Embryonic facial prominence (tissue), 1 donor: ENCODE data around the gene JADE3.
A peak's percentile ranks its signal among the peaks of the same experiment; 100 is the strongest.

Source experiments
- DNase-seq: peaks from one replicate; pipeline ENCODE4 v3.0.0-alpha.2; 2016; ENCODE audit errors: extremely low spot score

The JADE3 gene

DNA sequence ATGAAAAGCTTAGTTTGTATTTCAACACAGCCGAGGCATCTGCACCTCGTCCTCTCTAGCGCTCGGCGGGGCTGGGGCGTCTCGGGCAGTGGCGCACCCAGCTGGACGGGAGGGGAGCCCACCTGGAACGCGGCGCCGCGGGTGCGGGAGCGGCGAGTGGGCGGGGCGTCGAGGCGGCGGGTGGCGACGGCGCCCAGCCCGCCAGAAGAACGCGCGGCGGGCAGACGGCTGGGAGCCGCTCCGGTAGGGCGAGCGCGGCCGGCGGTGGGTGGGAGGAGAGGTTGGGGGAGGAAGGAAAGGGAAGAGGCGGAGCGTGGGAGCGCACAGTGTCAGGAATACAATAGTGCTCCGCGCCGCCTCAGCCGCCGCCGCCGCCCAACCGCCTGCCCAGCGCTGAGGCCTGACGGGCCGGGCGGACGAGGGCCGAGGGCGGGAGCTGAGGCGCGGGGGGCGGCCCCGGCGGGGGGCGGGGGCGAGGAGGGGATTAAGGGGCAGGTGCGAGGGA is at the start of gene JADE3:
JADE3 (plus strand) TSS at position 324 of the 505 bp plus-strand sequence. CDS start 72,474 bp downstream, outside the sequence.
- DNase-seq = peak; percentile 45

DNA sequence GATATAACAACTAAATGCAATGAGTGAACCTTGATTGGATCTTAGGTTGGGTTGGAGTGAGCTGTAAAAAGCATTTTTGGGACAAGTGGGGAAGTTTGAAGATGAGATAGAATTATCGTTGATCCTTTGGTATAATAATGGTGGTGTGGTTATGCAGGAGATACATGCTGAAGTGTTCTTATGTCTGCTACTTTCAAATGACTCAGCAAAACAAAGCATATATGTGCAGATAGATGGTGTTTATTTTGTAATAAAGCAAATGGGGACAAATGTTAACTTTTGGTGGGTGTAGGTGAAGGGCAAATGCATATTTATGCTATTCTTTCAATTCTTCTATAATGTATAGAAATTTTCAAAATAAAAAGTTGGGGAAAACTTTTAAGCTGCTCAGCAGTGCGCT is 49.1 kb upstream of the JADE3 start:
- DNase-seq = no peak

DNA sequence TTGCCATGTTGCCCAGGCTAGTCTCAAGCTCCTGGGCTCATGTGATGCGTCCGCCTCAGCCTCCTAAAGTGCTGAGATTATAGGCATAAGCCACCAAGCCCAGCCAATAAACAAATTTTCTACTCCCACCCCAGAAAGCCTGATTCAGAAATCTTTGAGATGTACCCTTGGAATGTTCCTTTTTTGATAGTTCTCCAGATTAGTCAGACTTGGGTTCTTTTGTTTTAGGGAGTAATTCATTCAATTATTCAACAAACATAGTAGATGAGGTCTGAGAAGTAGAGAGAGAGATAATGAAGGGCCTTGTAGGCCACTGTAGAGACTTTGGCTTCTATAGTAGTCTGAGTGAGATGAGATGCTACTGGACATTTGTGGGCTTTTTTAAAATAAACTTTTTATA is 47.6 kb upstream of the JADE3 start:
- no peak for DNase-seq

DNA sequence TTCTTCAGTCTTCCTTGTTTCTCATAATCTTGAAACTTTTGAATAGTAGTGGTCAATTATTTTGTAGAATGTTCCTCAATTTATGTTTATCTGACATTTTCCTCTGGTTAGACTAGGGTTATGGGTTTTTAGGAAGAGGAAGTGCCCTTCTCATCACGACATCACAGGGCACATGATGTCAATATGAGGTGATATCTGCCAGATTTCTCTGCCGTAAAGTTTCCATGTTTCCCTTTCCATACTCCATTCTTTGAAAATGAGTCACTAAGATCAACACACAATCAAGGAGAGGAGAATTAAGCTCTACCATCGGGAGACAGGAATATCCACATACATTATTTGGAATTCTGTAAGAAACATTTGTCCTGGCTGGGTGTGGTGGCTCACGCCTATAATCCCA is 46.9 kb upstream of the JADE3 start:
- DNase-seq = no peak

DNA sequence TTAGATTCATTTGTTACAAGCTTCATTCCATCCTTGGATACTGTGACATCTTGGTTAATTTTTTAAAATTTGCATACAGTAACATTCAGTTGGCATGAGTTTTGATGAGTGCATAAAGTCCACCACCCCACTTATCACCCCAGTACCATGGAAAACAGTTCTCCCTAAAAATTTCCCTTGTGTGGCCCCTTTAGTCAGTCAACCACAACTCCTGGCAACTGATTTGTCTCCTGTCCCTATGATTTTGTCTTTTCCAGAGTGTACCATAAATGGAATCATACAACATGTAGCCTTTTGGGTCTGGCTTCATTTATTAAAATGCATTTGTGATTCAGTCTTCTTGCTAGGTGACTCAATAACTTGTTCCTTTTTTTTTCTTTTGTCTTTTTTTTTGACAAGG is 45.5 kb upstream of the JADE3 start:
- DNase-seq = no peak

DNA sequence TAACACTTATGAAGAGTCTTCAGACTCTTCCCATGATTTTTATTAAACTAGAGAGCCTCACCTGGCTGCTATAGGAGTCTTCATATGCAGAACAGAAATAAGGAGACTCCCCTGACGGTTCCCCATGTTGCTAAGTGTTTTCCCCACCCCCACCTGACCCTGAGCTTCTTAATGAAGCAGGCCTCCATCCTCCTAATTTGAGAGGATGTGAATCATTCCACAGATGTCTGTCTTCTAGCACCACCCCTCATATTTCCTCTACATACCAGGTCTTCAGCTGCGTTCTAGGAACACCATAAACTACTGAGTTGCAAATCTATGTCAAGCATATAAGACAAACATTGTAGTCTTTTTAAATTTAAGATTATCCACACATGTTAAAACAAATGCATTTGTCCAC is 38.5 kb upstream of the JADE3 start:
- DNase-seq = no peak

DNA sequence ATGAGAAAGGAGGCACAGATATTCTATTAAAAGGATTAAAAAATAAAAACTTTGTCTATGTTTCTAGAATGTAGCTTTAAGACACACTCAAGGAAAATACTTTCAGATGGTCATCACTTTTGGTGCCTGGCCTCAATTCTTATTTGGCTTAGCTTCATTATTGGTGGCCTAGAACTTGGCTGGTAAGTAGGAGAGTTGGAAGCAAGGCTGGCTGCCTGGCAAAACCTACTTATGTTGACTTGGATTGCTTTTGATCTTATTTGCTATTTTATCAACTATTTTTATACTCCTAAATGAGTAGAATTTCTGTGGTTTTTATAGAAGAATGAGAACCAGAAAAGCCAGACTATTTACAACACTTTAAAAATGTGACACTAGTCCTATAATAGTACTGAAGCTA is 35.3 kb upstream of the JADE3 start:
- no peak for DNase-seq

DNA sequence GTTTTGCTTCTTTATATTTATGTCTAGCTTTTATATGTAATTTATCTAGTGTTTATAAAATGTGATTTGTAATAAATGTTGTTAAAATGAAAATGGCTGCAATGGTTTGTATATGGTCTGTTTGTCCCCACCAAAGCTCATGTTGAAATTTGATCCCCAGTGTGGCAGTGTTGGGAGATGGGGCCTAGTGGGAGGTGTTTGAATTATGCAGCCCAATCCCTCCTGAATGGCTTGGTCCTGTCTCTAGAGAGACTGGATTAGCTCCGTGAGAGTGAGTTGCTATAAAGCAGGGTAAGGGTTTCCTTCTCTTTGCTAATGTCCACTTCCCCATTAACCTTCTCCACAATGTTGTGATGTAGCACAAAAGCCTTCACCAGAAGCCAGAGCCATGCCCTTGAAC is 30.0 kb upstream of the JADE3 start:
- DNase-seq = no peak

DNA sequence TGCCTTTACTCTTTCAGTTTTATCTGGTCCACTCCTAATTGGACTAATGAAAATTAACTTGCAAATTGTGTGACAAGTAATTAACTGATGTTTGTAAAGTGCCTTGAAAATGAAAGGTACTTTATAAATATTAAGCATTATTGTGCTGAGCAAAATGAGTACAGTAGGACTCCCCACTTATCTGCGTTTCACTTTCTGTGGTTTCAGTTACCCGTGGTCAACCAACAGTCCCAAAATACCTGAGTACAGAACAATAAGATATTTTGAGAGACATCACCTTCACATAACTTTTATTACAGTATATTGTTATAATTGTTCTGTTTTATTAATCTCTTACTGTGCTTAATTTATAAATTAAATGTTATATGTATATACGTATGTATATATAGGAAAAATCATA is 27.4 kb upstream of the JADE3 start:
- DNase-seq = no peak

DNA sequence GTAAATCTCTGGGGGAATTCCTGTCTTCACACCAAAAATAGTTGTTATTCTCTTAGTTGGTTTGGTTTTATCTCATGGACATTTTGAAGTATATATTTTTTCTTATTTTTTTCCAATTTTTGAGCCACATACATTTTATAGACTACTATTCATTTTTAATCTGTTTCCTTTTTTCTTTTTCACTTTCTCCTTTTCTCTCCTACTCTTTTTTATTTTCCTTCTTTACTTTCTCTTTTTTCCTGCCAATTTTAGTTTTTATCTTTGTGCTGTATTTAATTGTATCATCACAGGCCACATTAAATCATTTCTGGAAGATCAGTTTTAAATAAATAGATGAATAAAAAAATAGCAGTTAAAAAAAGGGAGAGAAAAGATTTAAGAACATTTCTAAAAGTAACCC is 14.0 kb upstream of the JADE3 start:
- no peak for DNase-seq

DNA sequence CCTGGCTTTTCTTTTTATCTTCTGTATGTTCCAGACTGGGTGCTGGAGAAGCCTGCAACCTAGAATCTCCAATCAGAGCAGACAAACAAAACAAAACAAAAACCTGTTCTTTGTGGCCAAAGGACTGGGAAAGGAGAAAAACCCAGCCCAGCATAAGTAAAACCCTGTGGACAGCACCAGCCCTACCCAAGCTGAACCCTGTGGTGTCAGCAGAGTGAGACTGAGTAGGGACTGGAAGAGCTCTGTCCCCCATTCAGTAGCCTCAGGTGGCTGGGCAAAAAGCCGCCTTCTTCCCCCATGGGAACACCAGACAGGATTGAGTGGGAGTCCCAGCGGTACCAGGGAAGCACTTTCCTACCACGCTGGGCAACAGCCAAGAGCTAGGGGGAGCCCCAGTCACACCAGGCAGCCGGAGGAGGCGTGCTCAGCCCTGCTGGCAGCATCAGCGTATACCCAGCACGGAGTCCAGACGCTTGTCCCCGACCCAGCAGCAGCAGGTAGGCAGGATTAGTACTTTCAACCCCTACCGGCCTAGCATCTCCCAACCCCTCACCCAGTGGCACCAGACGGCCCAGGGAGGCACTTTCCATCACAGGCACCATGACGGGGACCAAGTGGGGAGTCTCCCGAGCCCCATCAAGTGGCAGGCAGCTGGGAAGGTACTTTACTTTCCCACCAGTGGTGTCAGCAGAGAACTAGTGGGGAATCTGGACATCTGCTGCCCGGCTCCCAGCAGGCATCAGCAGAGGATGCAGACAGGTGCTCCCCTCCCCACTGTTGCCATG is 8.6 kb upstream of the JADE3 start:
- no peak for DNase-seq

DNA sequence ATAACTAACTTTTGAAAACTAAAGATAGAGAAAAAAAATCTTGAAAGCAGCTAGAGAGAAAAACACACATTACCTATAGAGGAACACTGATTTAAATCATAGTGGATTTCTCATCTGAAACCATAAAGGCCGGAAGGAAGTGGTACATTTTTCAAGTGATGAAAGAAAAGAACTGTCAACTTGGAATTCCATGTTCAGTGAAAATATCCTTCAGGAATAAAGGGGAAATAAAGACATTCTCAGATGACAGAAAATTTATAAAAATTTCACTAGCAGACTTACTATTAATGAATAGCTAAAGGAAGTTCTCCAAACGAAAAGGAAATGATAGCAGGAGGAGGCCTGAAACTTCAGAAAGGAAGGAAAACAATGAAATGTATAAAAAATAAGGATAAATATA is 7.6 kb upstream of the JADE3 start:
- no peak for DNase-seq

DNA sequence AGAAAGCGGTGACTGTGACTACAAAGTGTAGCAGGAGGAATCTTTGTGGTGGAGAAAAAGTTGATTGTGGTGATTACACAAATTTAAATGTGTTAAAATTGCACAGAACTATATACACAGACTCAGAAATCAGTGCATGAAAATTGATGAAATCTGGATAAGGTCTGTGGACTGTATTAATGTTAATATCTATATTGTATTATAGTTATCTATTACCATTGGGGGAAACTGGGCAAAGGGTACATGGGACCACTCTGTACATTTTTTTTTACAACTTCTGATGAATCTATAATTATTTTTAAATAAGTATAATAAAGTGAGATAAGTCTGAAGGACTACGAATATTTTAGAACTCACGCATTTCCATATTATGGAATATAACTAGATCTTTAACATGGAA is 1.8 kb upstream of the JADE3 start:
- DNase-seq = no peak

DNA sequence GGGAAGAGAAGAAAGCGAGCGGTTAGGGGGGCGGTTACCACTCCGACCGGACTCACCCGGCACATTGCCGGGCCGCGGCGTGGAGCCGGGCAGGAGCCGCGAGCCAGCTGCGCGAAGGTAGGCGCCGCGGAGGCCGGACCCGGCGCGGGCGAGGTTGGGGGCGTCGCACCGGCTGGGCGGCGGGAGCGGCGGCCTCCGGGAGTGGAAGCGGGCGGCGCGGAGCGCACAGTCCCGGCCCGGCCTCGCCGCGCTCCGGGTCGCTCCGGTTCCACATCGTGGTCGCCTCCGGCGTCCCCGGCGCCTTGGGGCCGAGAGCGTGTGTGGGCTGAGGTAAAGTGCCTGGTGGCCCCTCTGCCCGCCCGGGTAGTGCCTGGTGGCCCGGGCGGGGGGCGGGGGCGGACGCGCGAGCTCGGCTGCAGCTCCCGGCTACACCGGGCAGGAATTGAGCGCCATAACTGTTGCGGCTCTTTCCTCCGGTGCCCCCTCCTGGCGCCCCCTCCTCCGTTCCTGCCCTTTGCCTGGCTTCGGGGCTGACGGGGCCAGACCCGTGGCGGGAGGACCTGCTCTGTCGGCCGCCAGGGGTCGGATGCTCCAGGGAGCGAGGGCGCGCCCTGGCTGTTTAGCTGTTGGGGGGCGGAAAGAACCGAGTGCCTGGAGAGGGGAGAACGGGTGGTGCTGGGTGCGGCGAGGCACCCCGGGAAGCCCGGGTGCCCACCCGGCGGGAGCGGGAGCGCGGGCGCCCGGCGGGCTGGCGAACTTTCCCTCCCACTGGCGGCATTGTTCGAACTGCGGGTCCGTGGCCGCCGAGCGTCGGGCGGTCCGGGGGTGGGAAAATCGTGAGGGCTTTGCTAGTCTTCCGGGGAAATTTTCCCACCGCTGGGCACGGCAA is 626 bp downstream of the JADE3 start:
- no peak for DNase-seq

DNA sequence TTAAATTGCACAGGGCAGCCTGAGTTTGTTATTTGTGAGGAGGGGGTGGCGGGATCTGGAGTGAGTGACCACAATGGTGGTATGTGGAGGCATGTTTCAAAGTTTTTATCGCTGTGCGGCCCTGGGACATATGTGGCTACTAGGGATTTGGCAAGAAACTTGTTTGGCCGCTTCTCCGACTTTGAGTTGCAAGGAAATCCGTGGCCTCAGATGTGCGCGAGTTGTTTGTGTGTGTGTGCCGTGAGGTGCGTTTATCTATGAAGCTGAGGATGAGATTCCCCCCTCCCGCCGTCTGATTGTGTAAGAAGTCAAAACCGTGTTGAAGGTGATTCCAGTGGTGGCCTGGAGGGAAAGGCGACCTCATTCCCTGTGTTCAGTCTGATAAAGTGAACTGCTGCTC is 1.4 kb downstream of the JADE3 start:
- DNase-seq = no peak

DNA sequence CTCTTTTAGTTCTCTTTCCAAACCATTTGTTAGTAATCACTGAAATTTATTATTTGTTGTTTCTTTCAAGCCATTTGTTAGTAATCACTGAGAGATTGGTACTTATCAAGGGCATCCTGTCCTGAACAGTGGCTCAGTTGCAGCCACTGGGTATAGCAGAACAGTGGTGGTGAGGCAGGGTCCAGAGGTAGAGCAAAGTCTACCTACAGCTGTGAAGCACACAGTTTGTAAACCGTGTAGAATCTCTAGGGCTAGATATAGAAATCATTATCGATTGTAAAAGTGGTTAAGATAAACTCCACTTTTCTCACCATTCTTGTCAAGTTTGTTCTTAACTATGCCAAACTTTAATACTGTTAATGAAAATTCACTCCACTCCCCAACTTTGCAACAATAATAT is 4.1 kb downstream of the JADE3 start:
- no peak for DNase-seq

DNA sequence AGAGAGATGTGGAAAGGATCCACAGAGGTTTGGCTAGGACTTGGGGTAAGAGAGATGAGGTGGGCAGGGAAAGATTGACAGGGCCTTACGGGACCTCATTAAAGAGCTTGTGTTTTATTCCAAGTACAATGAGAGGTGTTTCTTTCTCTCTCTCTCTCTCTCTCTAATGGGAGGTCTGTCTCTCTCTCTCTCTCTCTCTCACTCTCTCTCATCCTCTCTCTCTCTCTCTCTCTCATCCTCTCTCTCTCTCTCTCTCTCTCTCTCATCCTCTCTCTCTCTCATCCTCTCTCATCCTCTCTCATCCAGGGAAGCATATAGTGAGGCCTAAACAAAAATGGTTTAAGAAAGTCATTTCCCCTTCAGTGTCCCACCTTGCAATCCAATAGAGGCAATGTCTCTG is 5.4 kb downstream of the JADE3 start:
- no peak for DNase-seq

DNA sequence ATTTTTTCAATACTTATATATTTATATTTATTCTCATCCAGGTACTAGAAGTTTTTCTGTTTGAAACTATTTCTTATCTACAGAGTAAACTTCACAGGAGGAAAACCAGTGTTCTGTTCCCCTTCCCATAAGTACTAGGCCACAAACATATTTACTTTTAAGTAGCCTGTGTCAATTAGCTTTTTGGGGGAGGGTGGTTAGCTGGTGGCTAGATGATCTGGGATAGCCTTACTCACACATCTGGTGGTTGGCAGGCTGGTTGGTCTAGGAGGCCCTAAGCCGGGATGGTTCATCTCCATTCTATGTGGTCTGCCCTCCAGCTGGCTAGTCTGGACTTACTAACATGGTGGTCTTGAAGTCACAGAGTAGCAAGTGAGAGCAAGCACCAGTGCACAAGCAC is 6.2 kb downstream of the JADE3 start:
- DNase-seq = no peak

DNA sequence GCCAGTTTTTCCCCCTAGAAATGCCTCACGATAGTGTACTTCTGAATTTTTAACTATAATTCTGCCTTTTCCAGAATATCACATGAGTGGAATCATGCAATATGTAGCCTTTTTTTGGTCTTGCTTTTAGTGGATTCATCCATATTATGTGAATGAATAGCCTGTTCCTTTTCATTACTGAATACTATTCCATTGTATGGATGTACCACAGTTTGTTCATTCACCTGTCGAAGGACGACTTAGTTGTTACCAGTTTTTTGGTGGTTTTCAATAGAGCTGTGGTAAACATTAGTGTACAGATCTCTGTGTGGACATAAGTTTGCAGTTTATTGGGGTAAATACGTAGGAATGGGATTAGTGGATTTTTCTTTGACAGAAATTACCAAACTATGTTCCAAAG is 8.0 kb downstream of the JADE3 start:
- no peak for DNase-seq

DNA sequence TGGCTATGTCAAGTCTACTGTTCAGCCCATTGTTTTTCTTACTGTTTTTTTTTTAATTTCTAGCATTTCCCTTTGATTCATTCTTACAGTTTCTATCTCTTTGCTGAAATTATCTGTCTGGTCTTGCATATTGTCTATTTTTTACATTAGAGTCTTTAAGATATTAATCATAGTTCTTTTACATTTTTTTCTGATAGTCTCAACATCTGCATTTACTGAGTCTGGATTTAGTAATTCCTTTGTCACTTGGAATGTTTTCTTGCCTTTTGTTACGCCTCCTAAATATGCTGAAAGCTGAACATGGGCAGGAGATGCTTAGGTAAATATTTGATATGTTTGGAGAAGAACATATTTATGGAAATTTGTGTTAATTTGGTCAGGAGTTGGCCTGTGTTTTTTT is 10.4 kb downstream of the JADE3 start:
- DNase-seq = no peak

DNA sequence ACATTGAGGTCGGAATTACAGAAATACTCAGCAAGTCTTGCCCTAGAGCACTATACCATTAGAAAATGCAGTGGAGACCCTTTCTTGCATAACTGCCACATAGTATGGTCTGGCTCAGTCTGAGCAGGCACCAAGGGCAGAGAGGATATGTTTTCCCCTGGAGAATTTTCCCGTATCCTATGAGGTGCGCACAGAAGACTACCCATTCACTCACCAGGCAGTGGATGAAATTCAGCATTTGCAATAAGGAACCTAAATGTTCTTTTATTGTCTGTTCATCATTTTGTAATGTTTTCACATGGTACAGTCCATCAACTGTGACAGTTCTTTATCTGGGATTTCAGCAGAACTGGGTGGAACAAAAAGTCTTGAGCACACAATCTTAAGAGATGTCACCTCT is 15.5 kb downstream of the JADE3 start:
- DNase-seq = no peak

DNA sequence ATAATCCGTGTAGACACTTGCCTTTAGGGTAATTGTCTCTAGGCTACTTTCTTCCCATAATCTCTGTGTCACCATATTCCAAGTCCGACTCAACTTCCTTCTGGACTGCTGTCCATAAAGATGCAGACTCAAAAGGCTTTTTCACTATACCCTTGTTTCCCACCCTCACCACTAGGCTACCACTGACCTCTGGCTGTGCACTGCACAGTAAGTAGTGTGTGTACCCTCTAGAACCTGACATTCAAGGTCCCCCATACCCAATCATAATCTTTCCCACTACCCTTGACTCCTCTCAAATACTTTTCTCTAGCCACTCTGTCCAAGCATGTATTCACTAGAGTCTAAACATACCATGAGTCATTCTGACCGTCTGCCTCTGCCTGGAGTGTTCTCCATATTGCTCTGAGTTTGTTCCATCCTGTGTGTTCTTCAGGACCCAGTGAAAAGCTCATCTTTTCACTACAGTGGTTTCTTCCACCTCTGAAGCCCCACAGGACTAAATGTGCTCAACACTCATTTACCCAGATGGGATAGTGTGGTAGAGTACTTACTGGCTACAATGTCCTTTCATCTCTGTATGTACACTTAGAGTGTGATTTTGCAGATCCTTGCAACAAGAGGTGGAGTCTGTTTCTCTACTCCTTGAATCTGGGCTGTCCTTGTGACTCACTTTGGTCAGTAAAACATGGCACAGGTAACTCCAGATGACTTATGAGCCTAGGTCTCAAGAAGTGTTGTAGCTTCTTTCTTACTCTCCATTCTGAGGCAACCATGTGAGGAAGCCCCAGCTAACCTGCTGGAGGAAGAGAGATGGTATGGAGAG is 17.4 kb downstream of the JADE3 start:
- no peak for DNase-seq
